HepG2 (cell line): ENCODE data around the gene CTDSP2. TPM values are rescaled to one million over a fixed set of nuclear protein-coding genes. Genes with fewer than 3 reads are reported as not detected.

ENCODE experiments used
- BCL6 ChIP-seq: IDR thresholded peaks from 2 replicates; pipeline ENCODE4 v1.6.1; 2016; ENCODE audit warnings: missing genetic modification reagents, missing compliant biosample characterization
- GFI1 ChIP-seq: sonication (generic); formaldehyde crosslinking; IDR thresholded peaks from 2 replicates; pipeline ENCODE4 v1.5.0; 2020; ENCODE audit warnings: missing genetic modification reagents, mild to moderate bottlenecking, borderline replicate concordance
- GTF2F1 ChIP-seq: fragments of 150-350 bp; IDR thresholded peaks from 2 replicates; pipeline ENCODE4 v1.6.1; 2014; ENCODE audit warnings: low read length
- HNRNPK ChIP-seq: fragments of 200-400 bp; formaldehyde crosslinking; IDR thresholded peaks from 2 replicates; pipeline ENCODE4 v1.6.1; 2018; ENCODE audit warnings: low read length, low read depth, moderate library complexity, mild to moderate bottlenecking; ENCODE audit not compliant: poor library complexity, severe bottlenecking
- HOXA3 ChIP-seq: sonication (generic); formaldehyde crosslinking; IDR thresholded peaks from 2 replicates; pipeline ENCODE4 v1.5.0; 2020; ENCODE audit warnings: missing genetic modification reagents
- KAT2B ChIP-seq: fragments of 150-350 bp; IDR thresholded peaks from 2 replicates; pipeline ENCODE4 v1.6.1; 2014; ENCODE audit warnings: low read depth, low read length, borderline replicate concordance
- KDM5A ChIP-seq: fragments of 200-600 bp; sonication (generic); IDR thresholded peaks from 2 replicates; pipeline ENCODE4 v1.7.0; 2018; ENCODE audit warnings: antibody characterized with exemption, mild to moderate bottlenecking, low read length, borderline replicate concordance
- MBNL3 ChIP-seq: fragments of 250-450 bp; sonication (Bioruptor Pico); conservative IDR thresholded peaks from 2 replicates; pipeline ENCODE4 v1.8.0; 2022; ENCODE audit warnings: mild to moderate bottlenecking, inconsistent platforms
- NCOR1 ChIP-seq: fragments of 200-600 bp; sonication (generic); IDR thresholded peaks from 2 replicates; pipeline ENCODE4 v1.7.0; 2017; ENCODE audit warnings: antibody characterized with exemption, low read length, borderline replicate concordance
- NFYC ChIP-seq: IDR thresholded peaks from 2 replicates; pipeline ENCODE4 v1.6.1; 2016; ENCODE audit warnings: missing genetic modification reagents, missing compliant biosample characterization
- RAD51 ChIP-seq: fragments of 450-650 bp; IDR thresholded peaks from 2 replicates; pipeline ENCODE4 v1.6.1; 2016; ENCODE audit warnings: borderline replicate concordance
- RARA ChIP-seq: IDR thresholded peaks from 2 replicates; pipeline ENCODE4 v1.6.1; 2016; ENCODE audit warnings: missing genetic modification reagents, missing compliant biosample characterization
- RFX3 ChIP-seq: IDR thresholded peaks from 2 replicates; pipeline ENCODE4 v1.6.1; 2016; ENCODE audit warnings: missing biosample characterization, missing genetic modification reagents
- SP140L ChIP-seq: sonication (generic); formaldehyde crosslinking; IDR thresholded peaks from 2 replicates; pipeline ENCODE4 v1.4.0; 2020; ENCODE audit warnings: missing genetic modification reagents, borderline replicate concordance
- TFDP2 ChIP-seq: sonication (generic); formaldehyde crosslinking; IDR thresholded peaks from 2 replicates; pipeline ENCODE4 v1.4.0; 2020; ENCODE audit warnings: missing genetic modification reagents
- XRCC5 ChIP-seq: fragments of 200-400 bp; formaldehyde crosslinking; optimal IDR thresholded peaks from 2 replicates; pipeline ENCODE3; 2017; ENCODE audit warnings: mild to moderate bottlenecking, low read length
- ZNF343 ChIP-seq: sonication (generic); formaldehyde crosslinking; IDR thresholded peaks from 2 replicates; pipeline ENCODE4 v1.4.0; 2020; ENCODE audit warnings: mild to moderate bottlenecking, missing genetic modification reagents
- ZNF431 ChIP-seq: sonication (generic); formaldehyde crosslinking; IDR thresholded peaks from 2 replicates; pipeline ENCODE4 v1.9.0; 2022; ENCODE audit warnings: missing genetic modification reagents, low read depth, mild to moderate bottlenecking, borderline replicate concordance
- ZNF558 ChIP-seq: sonication (generic); formaldehyde crosslinking; IDR thresholded peaks from 2 replicates; pipeline ENCODE4 v1.9.0; 2022; ENCODE audit warnings: mild to moderate bottlenecking, missing genetic modification reagents, borderline replicate concordance
- ZNF660 ChIP-seq: sonication (generic); formaldehyde crosslinking; IDR thresholded peaks from 2 replicates; pipeline ENCODE4 v1.5.1; 2020; ENCODE audit warnings: mild to moderate bottlenecking, low read depth, missing genetic modification reagents, borderline replicate concordance
- ZNF674 ChIP-seq: sonication (generic); formaldehyde crosslinking; IDR thresholded peaks from 2 replicates; pipeline ENCODE4 v1.5.0; 2020; ENCODE audit warnings: low read depth, mild to moderate bottlenecking, missing genetic modification reagents
- ZNF777 ChIP-seq: sonication (generic); formaldehyde crosslinking; IDR thresholded peaks from 2 replicates; pipeline ENCODE4 v1.4.0; 2020; ENCODE audit warnings: missing genetic modification reagents
- polyA plus RNA-seq, 8 experiments: library from polyadenylated mRNA; depleted of rRNA in 3 of 8; stranded (reverse) in 7 of 8; unstranded in 1 of 8; fragments of >200 nt; fragmentation: Illumina TruSeq in 4 of 8; extraction: Trizol in 4 of 8; gene quantifications; 2 replicates each; pipeline versions ENCODE4 v1.2.1 to v1.2.3, GENCODE V29; 2011 to 2016; ENCODE audit warnings: low read depth in 4 of 8, missing spikeins in 1 of 8, mixed read lengths in 1 of 8; ENCODE audit not compliant: insufficient read depth in 1 of 8
- total RNA-seq, 5 experiments: library from RNA; depleted of rRNA; stranded (reverse); fragments of >200 nt; fragmentation: Illumina TruSeq; extraction: Trizol; gene quantifications; 2 replicates each; pipeline ENCODE4 v1.2.3, GENCODE V29; 2016; ENCODE audit warnings: low read depth in 1 of 5
- TF ChIP-seq, protein P1 (sequence below), 2 experiments: sonication (generic) in 1 of 2; formaldehyde crosslinking in 1 of 2; IDR thresholded peaks; 2 replicates each; pipeline versions ENCODE4 v1.4.0 to v1.6.1; 2018 to 2020; ENCODE audit warnings: missing genetic modification reagents in 2 of 2, borderline replicate concordance in 1 of 2, low read depth in 1 of 2, mild to moderate bottlenecking in 1 of 2, missing biosample characterization in 1 of 2
- TF ChIP-seq, protein P2 (sequence below): sonication (generic); formaldehyde crosslinking; IDR thresholded peaks from 2 replicates; pipeline ENCODE4 v1.5.0; 2020; ENCODE audit warnings: missing genetic modification reagents
- TF ChIP-seq, protein P3 (sequence below): sonication (generic); formaldehyde crosslinking; IDR thresholded peaks from 2 replicates; pipeline ENCODE4 v1.5.0; 2020; ENCODE audit warnings: mild to moderate bottlenecking, missing genetic modification reagents, moderate library complexity

Gene CTDSP2
- total and polyA plus RNA-seq, 2 of the 13 experiments (the other 11 are each of a cell fraction or from before 2014, with no cell fraction given) = 38.1 to 82.5 TPM

DNA sequence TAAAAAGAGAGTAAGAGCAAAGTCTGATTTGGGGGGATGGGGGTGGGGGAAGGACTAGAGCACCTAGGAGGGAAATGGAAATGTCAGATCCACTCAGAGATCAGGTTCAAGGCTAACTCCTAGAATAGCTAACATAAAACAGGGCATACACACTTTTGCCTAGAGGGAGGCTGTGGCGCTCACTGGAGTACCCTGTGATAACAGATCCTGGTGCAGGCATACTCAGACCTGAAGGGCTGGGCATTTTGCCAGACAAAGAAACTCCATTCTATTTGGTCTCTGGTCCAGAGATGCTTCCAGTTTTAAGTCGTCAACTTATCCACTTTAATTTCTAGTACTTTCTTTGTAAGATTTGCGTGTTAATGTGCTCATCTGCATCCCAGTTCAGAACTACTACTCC lies 5.8 kb downstream of the CTDSP2 start (continued):
- TF ChIP-seq TFDP2 (CRISPR knock-in tag) (no peak), ZNF660 (no peak), XRCC5 (no peak), GFI1 (no peak), ZNF777 (CRISPR knock-in tag) (no peak), NCOR1 (0 out of 2 replicates have a peak, but pooled peaks have one; percentile 20), KAT2B (no peak), RARA (peak; percentile 42; the same call in 1 of the 2 replicates), RAD51 (no peak), HOXA3 (CRISPR knock-in tag) (peak; percentile 21; the same call in 1 of the 2 replicates), MBNL3 (CRISPR knock-in tag) (no peak), RFX3 (CRISPR knock-in tag) (no peak), HNRNPK (peak; percentile 61), BCL6 (CRISPR knock-in tag) (peak; percentile 75), GTF2F1 (no peak), SP140L (CRISPR knock-in tag) (no peak), KDM5A (no peak), NFYC (CRISPR knock-in tag) (no peak), ZNF674 (CRISPR knock-in tag) (no peak), ZNF343 (CRISPR knock-in tag) (no peak), ZNF558 (CRISPR knock-in tag) (no peak), ZNF431 (CRISPR knock-in tag) (no peak)
- TF ChIP-seq, protein P1, sequence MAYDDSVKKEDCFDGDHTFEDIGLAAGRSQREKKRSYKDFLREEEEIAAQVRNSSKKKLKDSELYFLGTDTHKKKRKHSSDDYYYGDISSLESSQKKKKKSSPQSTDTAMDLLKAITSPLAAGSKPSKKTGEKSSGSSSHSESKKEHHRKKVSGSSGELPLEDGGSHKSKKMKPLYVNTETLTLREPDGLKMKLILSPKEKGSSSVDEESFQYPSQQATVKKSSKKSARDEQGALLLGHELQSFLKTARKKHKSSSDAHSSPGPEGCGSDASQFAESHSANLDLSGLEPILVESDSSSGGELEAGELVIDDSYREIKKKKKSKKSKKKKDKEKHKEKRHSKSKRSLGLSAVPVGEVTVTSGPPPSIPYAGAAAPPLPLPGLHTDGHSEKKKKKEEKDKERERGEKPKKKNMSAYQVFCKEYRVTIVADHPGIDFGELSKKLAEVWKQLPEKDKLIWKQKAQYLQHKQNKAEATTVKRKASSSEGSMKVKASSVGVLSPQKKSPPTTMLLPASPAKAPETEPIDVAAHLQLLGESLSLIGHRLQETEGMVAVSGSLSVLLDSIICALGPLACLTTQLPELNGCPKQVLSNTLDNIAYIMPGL (CRISPR knock-in tag; IDR thresholded peaks at IDR 0.05; ENCODE audit: borderline replicate concordance in 1 of 2, low read depth in 1 of 2) = no peak
- TF ChIP-seq, protein P2, sequence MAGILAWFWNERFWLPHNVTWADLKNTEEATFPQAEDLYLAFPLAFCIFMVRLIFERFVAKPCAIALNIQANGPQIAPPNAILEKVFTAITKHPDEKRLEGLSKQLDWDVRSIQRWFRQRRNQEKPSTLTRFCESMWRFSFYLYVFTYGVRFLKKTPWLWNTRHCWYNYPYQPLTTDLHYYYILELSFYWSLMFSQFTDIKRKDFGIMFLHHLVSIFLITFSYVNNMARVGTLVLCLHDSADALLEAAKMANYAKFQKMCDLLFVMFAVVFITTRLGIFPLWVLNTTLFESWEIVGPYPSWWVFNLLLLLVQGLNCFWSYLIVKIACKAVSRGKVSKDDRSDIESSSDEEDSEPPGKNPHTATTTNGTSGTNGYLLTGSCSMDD (CRISPR knock-in tag) = no peak
- TF ChIP-seq, protein P3, sequence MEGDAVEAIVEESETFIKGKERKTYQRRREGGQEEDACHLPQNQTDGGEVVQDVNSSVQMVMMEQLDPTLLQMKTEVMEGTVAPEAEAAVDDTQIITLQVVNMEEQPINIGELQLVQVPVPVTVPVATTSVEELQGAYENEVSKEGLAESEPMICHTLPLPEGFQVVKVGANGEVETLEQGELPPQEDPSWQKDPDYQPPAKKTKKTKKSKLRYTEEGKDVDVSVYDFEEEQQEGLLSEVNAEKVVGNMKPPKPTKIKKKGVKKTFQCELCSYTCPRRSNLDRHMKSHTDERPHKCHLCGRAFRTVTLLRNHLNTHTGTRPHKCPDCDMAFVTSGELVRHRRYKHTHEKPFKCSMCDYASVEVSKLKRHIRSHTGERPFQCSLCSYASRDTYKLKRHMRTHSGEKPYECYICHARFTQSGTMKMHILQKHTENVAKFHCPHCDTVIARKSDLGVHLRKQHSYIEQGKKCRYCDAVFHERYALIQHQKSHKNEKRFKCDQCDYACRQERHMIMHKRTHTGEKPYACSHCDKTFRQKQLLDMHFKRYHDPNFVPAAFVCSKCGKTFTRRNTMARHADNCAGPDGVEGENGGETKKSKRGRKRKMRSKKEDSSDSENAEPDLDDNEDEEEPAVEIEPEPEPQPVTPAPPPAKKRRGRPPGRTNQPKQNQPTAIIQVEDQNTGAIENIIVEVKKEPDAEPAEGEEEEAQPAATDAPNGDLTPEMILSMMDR (CRISPR knock-in tag) = no peak
- TF ChIP-seq, all 625 proteins: peak for 14
